ENCODE data around the gene ARRDC2.

DNA sequence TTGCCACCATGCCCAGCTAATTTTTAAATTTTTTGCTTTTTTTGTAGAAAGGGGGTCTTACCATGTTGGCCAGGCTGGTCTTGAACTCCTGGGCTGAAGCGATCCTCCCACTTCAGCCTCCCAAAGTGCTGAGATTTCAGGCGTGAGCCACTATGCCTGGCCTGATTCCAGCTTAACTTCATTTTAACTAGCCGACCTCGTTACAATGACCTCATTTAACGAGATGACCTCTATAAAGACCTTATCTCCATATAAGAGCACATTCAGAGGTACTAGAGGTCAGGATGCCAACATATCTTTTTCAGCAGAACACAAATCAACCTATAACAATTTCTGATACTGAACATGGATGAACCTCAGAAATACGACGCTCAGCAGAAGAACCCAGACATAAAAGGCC, 30.5 kb upstream of the ARRDC2 start:
- TF ChIP-seq, protein P1, sequence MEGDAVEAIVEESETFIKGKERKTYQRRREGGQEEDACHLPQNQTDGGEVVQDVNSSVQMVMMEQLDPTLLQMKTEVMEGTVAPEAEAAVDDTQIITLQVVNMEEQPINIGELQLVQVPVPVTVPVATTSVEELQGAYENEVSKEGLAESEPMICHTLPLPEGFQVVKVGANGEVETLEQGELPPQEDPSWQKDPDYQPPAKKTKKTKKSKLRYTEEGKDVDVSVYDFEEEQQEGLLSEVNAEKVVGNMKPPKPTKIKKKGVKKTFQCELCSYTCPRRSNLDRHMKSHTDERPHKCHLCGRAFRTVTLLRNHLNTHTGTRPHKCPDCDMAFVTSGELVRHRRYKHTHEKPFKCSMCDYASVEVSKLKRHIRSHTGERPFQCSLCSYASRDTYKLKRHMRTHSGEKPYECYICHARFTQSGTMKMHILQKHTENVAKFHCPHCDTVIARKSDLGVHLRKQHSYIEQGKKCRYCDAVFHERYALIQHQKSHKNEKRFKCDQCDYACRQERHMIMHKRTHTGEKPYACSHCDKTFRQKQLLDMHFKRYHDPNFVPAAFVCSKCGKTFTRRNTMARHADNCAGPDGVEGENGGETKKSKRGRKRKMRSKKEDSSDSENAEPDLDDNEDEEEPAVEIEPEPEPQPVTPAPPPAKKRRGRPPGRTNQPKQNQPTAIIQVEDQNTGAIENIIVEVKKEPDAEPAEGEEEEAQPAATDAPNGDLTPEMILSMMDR (IDR thresholded peaks at IDR 0.05), result no peak
- TF ChIP-seq EP300 (IDR thresholded peaks at IDR 0.05), result no peak

All from gastroesophageal sphincter (tissue), 3 donors.